Right lobe of liver (tissue), 6 donors: ENCODE measurements around the gene SNX32. TPM values are rescaled to one million over a fixed set of nuclear protein-coding genes. Genes with fewer than 3 reads are reported as not detected.

Experiments used
- ATAC-seq, 4 donors: fragments of 200-7000 bp; cut with Tn5 transposase; one replicate each; pipeline ENCODE4 v1.9.1; 2020; ENCODE audit warnings: mild to moderate bottlenecking in 4 of 4, moderate library complexity in 4 of 4
- DNase-seq, 3 donors: peaks; one replicate each; pipeline ENCODE4 v3.0.0-alpha.2; 2020
- H3K27ac ChIP-seq, 3 donors: fragments of 200-600 bp; one replicate each; pipeline ENCODE4 v1.8.0; 2022
- H3K27me3 ChIP-seq, 2 donors: fragments of 200-600 bp; one replicate each; pipeline ENCODE4 v1.8.0; 2022
- H3K36me3 ChIP-seq, 4 donors: fragments of 200-600 bp; sonication (generic) in 1 of 4; one replicate each; pipeline versions ENCODE4 v1.5.1 to v1.8.0; 2017 to 2022; ENCODE audit warnings: control low read depth in 1 of 4
- H3K4me1 ChIP-seq, 4 donors: fragments of 200-600 bp; sonication (generic) in 1 of 4; one replicate each; pipeline versions ENCODE4 v1.5.1 to v1.8.0; 2017 to 2022; ENCODE audit warnings: control low read depth in 1 of 4
- H3K4me3 ChIP-seq, 3 donors: fragments of 200-600 bp; one replicate each; pipeline ENCODE4 v1.8.0; 2022
- H3K9me3 ChIP-seq, 4 donors: fragments of 200-600 bp; sonication (generic) in 1 of 4; one replicate each; pipeline versions ENCODE4 v1.5.1 to v1.8.0; 2017 to 2022; ENCODE audit warnings: control low read depth in 1 of 4
- CTCF ChIP-seq, 4 donors: fragments of 200-600 bp in 3 of 4; fragments of 450-650 bp in 1 of 4; IDR thresholded peaks; one replicate each; pipeline versions ENCODE4 v1.5.1 to v1.8.0; 2016 to 2022; ENCODE audit warnings: antibody characterized with exemption in 4 of 4, mild to moderate bottlenecking in 2 of 4
- POLR2A ChIP-seq: fragments of 450-650 bp; IDR thresholded peaks from one replicate; pipeline ENCODE4 v1.6.1; 2017; ENCODE audit warnings: antibody characterized with exemption, mild to moderate bottlenecking
- WGBS: methylation state at CpG from one replicate; pipeline ENCODE4 v1.1.6; 2018; ENCODE audit warnings: low coverage, low lambda C conversion rate; ENCODE audit not compliant: insufficient coverage; ENCODE audit errors: missing lambda C conversion rate; 5-methylcytosine and 5-hydroxymethylcytosine counted together
- intact Hi-C, 2 donors: fragments of 100-400 bp; cut with DNase I; formaldehyde crosslinking; loops; one replicate each; pipeline versions ENCODE4 v1.11.2 to v1.14.1; 2022
- total RNA-seq, 6 experiments: library from RNA; depleted of rRNA in 2 of 6; stranded (reverse); fragments of >200 nt in 2 of 6; fragmentation: NEBNext Ultra II Directional in 3 of 6; extraction: Animal tissue kit (Norgen Biotek cat#: 25700) in 3 of 6; gene quantifications; one replicate each; pipeline versions ENCODE4 v1.1.0 to v1.2.4, GENCODE V29; 2016 to 2023
- donor health status: DM: no; HTN: yes; CAD: no.
- donor health status: DM: no; HTN: no; CAD: no.
- donor health status: DM: no; HTN: no; CAD: no.
- donor health status: DM: no; HTN: yes; CAD: no.
- donor health status: DM: no; HTN: yes; CAD: no.

Gene SNX32
- total RNA-seq, 6 experiments from 2014 or later = 0.16 to 0.37 (median 0.31) TPM; not detected in 3

GRCh38 chr11:65867284-65868071, 33.7 kb downstream of the SNX32 start:
- Histone ChIP-seq H3K27ac (no peak overlapping the region), H3K4me1 (no peaks in the 10 kb centered on the region), H3K27me3 (no peaks in the 10 kb centered on the region), H3K36me3 (peaks cover 0 to 28% (median 17%) of the 10 kb centered on the region in 4 donors), H3K9me3 (no peaks in the 10 kb centered on the region), H3K4me3 (no peak overlapping the region)
- WGBS = 44% methylated on average over 12 of the region's 29 CpGs
- ATAC-seq (no peak), DNase-seq (no peak)
- no peak for TF ChIP-seq POLR2A
- TF ChIP-seq CTCF (IDR thresholded peaks at IDR 0.05) = no peak
- intact Hi-C loops = no loop called here

GRCh38 chr11:65868076-65868667, 34.4 kb downstream of the SNX32 start:
- no peak overlapping the region for H3K27ac ChIP-seq
- DNase-seq = no peak
- H3K36me3 ChIP-seq = peaks cover 0 to 23% (median 14%) of the 10 kb centered on the region in 4 donors
- ATAC-seq = no peak
- peaks cover 0 to 4% (median 0%) of the 10 kb centered on the region in 4 donors for H3K4me1 ChIP-seq
- H3K4me3 ChIP-seq = no peak overlapping the region
- intact Hi-C loops = no loop called here
- no peak for TF ChIP-seq POLR2A
- TF ChIP-seq CTCF (IDR thresholded peaks at IDR 0.05) = no peak
- no peaks in the 10 kb centered on the region for H3K9me3 ChIP-seq
- H3K27me3 ChIP-seq = no peaks in the 10 kb centered on the region
- 83% methylated on average over 1 of the region's 19 CpGs for WGBS

- Histone ChIP-seq H3K9me3 (no peaks in the 10 kb centered on the region), H3K36me3 (peaks cover 0 to 17% (median 9%) of the 10 kb centered on the region in 4 donors), H3K27me3 (no peaks in the 10 kb centered on the region), H3K27ac (no peak overlapping the region), H3K4me3 (no peak overlapping the region), H3K4me1 (peaks cover 0 to 7% (median 0%) of the 10 kb centered on the region in 4 donors)
- no CpG with 5 or more reads among the region's 3 CpGs for whole genome bisulfite sequencing
- no peak for DNase-seq
- TF ChIP-seq CTCF (IDR thresholded peaks at IDR 0.05) (no peak), POLR2A (no peak)
- intact Hi-C loops = no loop called here
- no peak for ATAC-seq
Observed at GRCh38 chr11:65868907-65869306, 35.1 kb downstream of the SNX32 start.

GRCh38 chr11:65869643-65870306, 36.0 kb downstream of the SNX32 start:
- Histone ChIP-seq H3K9me3 (no peaks in the 10 kb centered on the region), H3K27me3 (no peaks in the 10 kb centered on the region), H3K36me3 (peaks cover 0 to 9% (median 5%) of the 10 kb centered on the region in 4 donors), H3K4me3 (no peak overlapping the region), H3K4me1 (peaks cover 0 to 9% (median 0%) of the 10 kb centered on the region in 4 donors), H3K27ac (no peak overlapping the region)
- TF ChIP-seq CTCF (IDR thresholded peaks at IDR 0.05) (no peak), POLR2A (no peak)
- intact Hi-C loops = no loop called here
- peak in 1 of 3 donors; percentile 53 for DNase-seq
- no peak for ATAC-seq
- WGBS = 47% methylated on average over 3 of the region's 24 CpGs
